Smooth muscle cell (in vitro differentiated cells): ENCODE measurements around the gene SREK1. TPM values are rescaled to one million over a fixed set of nuclear protein-coding genes. Genes with fewer than 3 reads are reported as not detected.

Experiments used
- DNase-seq: peaks from one replicate; lab custom pipeline; 2025; ENCODE audit not compliant: unreplicated experiment; lab: John Stamatoyannopoulos, UW
- H2AFZ ChIP-seq: fragments of 200-600 bp; sonication (generic); 2 replicates; pipeline ENCODE4 v1.6.0; 2016; ENCODE audit warnings: antibody characterized with exemption, low read depth, mild to moderate bottlenecking
- H3F3A ChIP-seq: fragments of 200-600 bp; sonication (generic); 2 replicates; pipeline ENCODE4 v1.6.0; 2017; ENCODE audit warnings: antibody characterized with exemption, low read depth
- H3K27ac ChIP-seq: fragments of 200-600 bp; sonication (generic); 2 replicates; pipeline ENCODE4 v1.5.1; 2016; ENCODE audit warnings: low read depth, mild to moderate bottlenecking
- H3K27me3 ChIP-seq: fragments of 200-600 bp; sonication (generic); 2 replicates; pipeline ENCODE4 v1.6.1; 2016; ENCODE audit warnings: low read depth, mild to moderate bottlenecking
- H3K36me3 ChIP-seq: fragments of 200-600 bp; sonication (generic); 2 replicates; pipeline ENCODE4 v1.5.1; 2016; ENCODE audit warnings: low read depth
- H3K4me1 ChIP-seq: fragments of 200-600 bp; sonication (generic); 2 replicates; pipeline ENCODE4 v1.5.1; 2016; ENCODE audit warnings: low read depth
- H3K4me2 ChIP-seq: fragments of 200-600 bp; sonication (generic); 2 replicates; pipeline ENCODE4 v1.6.0; 2016; ENCODE audit warnings: mild to moderate bottlenecking
- H3K4me3 ChIP-seq: fragments of 200-600 bp; sonication (generic); 2 replicates; pipeline ENCODE4 v1.5.1; 2016; ENCODE audit warnings: mild to moderate bottlenecking
- H3K79me2 ChIP-seq: fragments of 200-600 bp; sonication (generic); 2 replicates; pipeline ENCODE4 v1.6.0; 2016; ENCODE audit warnings: low read depth, mild to moderate bottlenecking
- H3K9ac ChIP-seq: fragments of 200-600 bp; sonication (generic); 2 replicates; pipeline ENCODE4 v1.6.0; 2016; ENCODE audit warnings: low read depth
- H3K9me3 ChIP-seq: fragments of 200-600 bp; sonication (generic); replicated peaks from 2 replicates; pipeline ENCODE4 v1.5.1; 2016; ENCODE audit warnings: low read depth
- H4K20me1 ChIP-seq: fragments of 200-600 bp; sonication (generic); 2 replicates; pipeline ENCODE4 v1.6.0; 2016; ENCODE audit warnings: low read depth
- WGBS: methylation state at CpG from one replicate; pipeline ENCODE4 v1.1.7; 2016; ENCODE audit warnings: low lambda C conversion rate; 5-methylcytosine and 5-hydroxymethylcytosine counted together
- polyA plus RNA-seq: library from polyadenylated mRNA; unstranded; fragments of >200 nt; fragmentation: Nextera tagmentation; extraction: Ambion mirVana; gene quantifications from 2 replicates; pipeline ENCODE4 v1.2.1, GENCODE V29; 2016
- total RNA-seq: library from RNA; depleted of rRNA; stranded (reverse); fragments of >200 nt; gene quantifications from 2 replicates; pipeline ENCODE4 v1.2.3, GENCODE V29; 2014
- TF ChIP-seq, protein P1 (sequence below): fragments of 200-600 bp; sonication (generic); IDR thresholded peaks from 2 replicates; pipeline ENCODE4 v1.5.1; 2017; ENCODE audit warnings: borderline replicate concordance, mild to moderate bottlenecking, antibody characterized with exemption; ENCODE audit not compliant: insufficient read depth, poor library complexity, severe bottlenecking

Gene SREK1
- total and polyA plus RNA-seq, 2 experiments from 2014 or later = 31.0 to 70.9 TPM

DNA sequence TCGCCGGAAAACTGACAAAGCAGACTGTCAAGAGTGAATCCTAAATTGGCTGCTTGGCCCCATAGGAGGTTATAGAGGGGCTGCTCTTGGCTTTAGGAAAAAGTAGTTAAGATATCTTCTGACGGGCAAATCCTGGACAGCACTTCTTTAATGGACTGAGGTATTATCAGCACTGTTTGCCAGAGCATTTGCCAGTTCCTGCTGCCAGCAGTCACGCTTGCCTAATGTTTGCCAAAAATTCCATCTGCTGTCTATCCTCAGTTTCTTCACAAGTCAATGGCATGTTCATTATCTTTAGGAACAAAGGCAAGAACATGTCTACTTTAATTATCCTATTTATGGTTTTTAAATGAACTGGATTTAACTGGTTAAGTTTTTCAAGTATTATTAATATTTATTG is 25.8 kb upstream of the SREK1 start:
- 90% methylated on average over 4 of the region's 4 CpGs for WGBS
- no peak for DNase-seq
- no peaks in the 10 kb centered on the region for H4K20me1 ChIP-seq

DNA sequence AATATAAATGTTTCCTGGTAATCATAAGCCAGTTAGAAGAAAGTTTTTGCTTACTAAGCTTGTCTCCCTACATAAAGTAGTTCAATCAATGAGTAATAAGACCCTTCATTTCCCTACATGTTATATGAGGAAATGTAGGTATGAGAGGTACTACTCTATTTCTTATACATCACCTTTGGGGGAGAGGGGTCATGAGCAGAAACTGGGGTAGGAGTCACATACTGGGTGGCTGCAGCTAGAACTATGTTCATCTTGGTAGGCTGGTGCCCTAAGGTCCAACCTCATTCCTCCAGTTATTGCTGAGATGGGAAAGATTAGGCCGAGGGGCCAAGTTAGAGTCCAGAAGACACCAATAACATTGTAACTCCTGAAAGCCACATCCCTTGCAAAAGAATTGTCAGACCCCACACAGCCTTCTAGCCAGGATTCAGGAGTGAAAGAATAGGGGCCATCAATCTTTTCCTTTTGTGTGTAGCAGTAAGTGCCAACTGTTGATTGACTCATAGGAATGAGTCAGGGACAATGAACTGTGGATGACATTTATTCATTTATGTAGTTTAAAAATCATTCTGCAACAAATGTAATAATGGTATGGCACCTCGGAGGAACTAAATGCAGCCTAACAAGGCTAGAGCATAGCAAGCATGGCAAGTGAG is 21.6 kb upstream of the SREK1 start:
- Histone ChIP-seq H3K79me2 (no peaks in the 10 kb centered on the region), H3K4me3 (no peak overlapping the region), H3K4me1 (no peaks in the 10 kb centered on the region), H3K27me3 (no peaks in the 10 kb centered on the region), H3K4me2 (no peak overlapping the region), H3K36me3 (no peaks in the 10 kb centered on the region), H3F3A (no peaks in the 10 kb centered on the region), H3K27ac (no peak overlapping the region), H2AFZ (no peak overlapping the region), H4K20me1 (no peaks in the 10 kb centered on the region), H3K9ac (no peak overlapping the region), H3K9me3 (no peaks in the 10 kb centered on the region)
- DNase-seq = no peak
- TF ChIP-seq, protein P1, sequence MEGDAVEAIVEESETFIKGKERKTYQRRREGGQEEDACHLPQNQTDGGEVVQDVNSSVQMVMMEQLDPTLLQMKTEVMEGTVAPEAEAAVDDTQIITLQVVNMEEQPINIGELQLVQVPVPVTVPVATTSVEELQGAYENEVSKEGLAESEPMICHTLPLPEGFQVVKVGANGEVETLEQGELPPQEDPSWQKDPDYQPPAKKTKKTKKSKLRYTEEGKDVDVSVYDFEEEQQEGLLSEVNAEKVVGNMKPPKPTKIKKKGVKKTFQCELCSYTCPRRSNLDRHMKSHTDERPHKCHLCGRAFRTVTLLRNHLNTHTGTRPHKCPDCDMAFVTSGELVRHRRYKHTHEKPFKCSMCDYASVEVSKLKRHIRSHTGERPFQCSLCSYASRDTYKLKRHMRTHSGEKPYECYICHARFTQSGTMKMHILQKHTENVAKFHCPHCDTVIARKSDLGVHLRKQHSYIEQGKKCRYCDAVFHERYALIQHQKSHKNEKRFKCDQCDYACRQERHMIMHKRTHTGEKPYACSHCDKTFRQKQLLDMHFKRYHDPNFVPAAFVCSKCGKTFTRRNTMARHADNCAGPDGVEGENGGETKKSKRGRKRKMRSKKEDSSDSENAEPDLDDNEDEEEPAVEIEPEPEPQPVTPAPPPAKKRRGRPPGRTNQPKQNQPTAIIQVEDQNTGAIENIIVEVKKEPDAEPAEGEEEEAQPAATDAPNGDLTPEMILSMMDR = no peak
- WGBS = 89% methylated on average over 2 of the region's 2 CpGs

More for the DNA sequence above, 25.8 kb upstream of the SREK1 start:
- TF ChIP-seq, protein P1 = no peak
- Histone ChIP-seq H3K4me2 (no peak overlapping the region), H3K9me3 (no peaks in the 10 kb centered on the region), H3K79me2 (no peaks in the 10 kb centered on the region), H3K27me3 (no peaks in the 10 kb centered on the region), H3F3A (no peaks in the 10 kb centered on the region), H3K27ac (no peak overlapping the region), H3K4me1 (no peaks in the 10 kb centered on the region), H3K4me3 (no peak overlapping the region), H3K9ac (no peak overlapping the region), H2AFZ (no peak overlapping the region), H3K36me3 (no peaks in the 10 kb centered on the region)

DNA sequence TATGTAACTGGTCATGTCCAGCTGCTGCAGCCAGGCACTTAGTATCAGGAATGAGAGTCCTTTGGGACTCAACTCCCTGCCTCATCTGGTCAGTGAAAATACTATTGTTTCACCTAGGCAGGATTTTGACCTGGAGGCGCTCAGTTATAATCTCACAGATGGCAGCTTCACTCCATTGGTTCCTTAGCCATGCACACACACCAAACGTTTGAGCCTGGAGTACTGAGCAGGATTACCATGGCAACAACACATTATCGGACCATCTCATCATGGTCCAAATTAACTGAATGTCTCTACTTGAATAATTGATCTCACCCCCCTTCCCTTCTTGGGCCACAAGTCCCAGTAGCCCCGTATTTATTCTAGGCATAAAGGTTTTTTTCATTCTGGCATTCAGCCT is 15.0 kb upstream of the SREK1 start:
- TF ChIP-seq, protein P1 = no peak
- H3K4me3 ChIP-seq = no peak overlapping the region
- H3F3A ChIP-seq = no peaks in the 10 kb centered on the region
- 90% methylated on average over 4 of the region's 4 CpGs for WGBS
- no peaks in the 10 kb centered on the region for H3K9me3 ChIP-seq
- no peak overlapping the region for H3K9ac ChIP-seq
- H3K27me3 ChIP-seq = no peaks in the 10 kb centered on the region
- H3K36me3 ChIP-seq = no peaks in the 10 kb centered on the region
- no peak overlapping the region for H3K4me2 ChIP-seq
- H2AFZ ChIP-seq = no peak overlapping the region
- no peak overlapping the region for H3K27ac ChIP-seq
- DNase-seq = no peak
- H3K79me2 ChIP-seq = no peaks in the 10 kb centered on the region
- no peaks in the 10 kb centered on the region for H3K4me1 ChIP-seq
- H4K20me1 ChIP-seq = no peaks in the 10 kb centered on the region

DNA sequence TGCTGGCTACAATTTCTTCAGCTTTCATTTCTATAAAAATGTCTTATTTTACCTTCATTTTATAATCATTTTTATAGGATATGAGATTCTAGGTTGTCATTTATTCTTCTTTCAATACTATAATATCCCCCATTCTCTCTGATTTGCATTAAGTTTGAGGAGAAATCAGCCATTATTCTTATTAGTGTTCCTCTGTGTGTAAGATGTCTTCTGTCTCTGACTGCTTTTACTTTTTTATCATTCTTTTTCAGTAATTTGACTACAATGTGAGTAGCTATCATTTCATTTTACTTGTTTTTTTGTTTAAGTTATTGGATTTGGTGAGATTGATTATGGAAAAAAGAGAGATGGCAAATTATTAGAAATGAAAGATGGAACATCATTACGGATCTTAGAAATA is 13.6 kb upstream of the SREK1 start:
- Histone ChIP-seq H3K9me3 (no peaks in the 10 kb centered on the region), H3K4me1 (no peaks in the 10 kb centered on the region), H3K79me2 (no peaks in the 10 kb centered on the region), H3K27ac (no peak overlapping the region), H2AFZ (no peak overlapping the region), H3K4me2 (no peak overlapping the region), H3K4me3 (no peak overlapping the region), H3K9ac (no peak overlapping the region), H3F3A (no peaks in the 10 kb centered on the region), H4K20me1 (no peaks in the 10 kb centered on the region), H3K27me3 (no peaks in the 10 kb centered on the region), H3K36me3 (no peaks in the 10 kb centered on the region)
- DNase-seq = no peak
- TF ChIP-seq, protein P1 = no peak
- 96% methylated on average over 1 of the region's 1 CpG for WGBS
